HepG2 (cell line): ENCODE results near the gene SLC2A14.

Experiments
- EP300 ChIP-seq, 3 experiments: sonication (generic) in 1 of 3; formaldehyde crosslinking in 1 of 3; IDR thresholded peaks; 2 replicates each; pipeline versions ENCODE4 v1.5.1 to v1.6.1; 2011 to 2020; ENCODE audit warnings: low read depth in 2 of 3, low read length in 2 of 3, borderline replicate concordance in 1 of 3, improper control_type of control experiment in 1 of 3, mild to moderate bottlenecking in 1 of 3, missing genetic modification reagents in 1 of 3, moderate library complexity in 1 of 3
- POLR2A ChIP-seq, 2 experiments: IDR thresholded peaks; 2 replicates each; pipeline ENCODE4 v1.6.1; 2011; ENCODE audit warnings: low read depth in 2 of 2, low read length in 2 of 2, mild to moderate bottlenecking in 1 of 2, moderate library complexity in 1 of 2; ENCODE audit not compliant: insufficient read depth in 1 of 2
- ZNF292 ChIP-seq: sonication (generic); formaldehyde crosslinking; IDR thresholded peaks from 2 replicates; pipeline ENCODE4 v1.8.1; 2022; ENCODE audit warnings: mild to moderate bottlenecking, low read depth, missing genetic modification reagents, borderline replicate concordance
- ZNF350 ChIP-seq: sonication (generic); formaldehyde crosslinking; IDR thresholded peaks from 2 replicates; pipeline ENCODE4 v1.4.0; 2020; ENCODE audit warnings: mild to moderate bottlenecking, low read depth, missing genetic modification reagents, borderline replicate concordance
- ZNF615 ChIP-seq: sonication (generic); formaldehyde crosslinking; IDR thresholded peaks from 2 replicates; pipeline ENCODE4 v1.5.0; 2020; ENCODE audit warnings: mild to moderate bottlenecking, missing genetic modification reagents, borderline replicate concordance
- TF ChIP-seq, protein P1 (sequence below): sonication (generic); formaldehyde crosslinking; IDR thresholded peaks from 2 replicates; pipeline ENCODE4 v1.5.1; 2020; ENCODE audit warnings: mild to moderate bottlenecking, moderate library complexity, missing genetic modification reagents
- TF ChIP-seq, protein P2 (sequence below): sonication (generic); formaldehyde crosslinking; IDR thresholded peaks from 2 replicates; pipeline ENCODE4 v1.5.0; 2020; ENCODE audit warnings: mild to moderate bottlenecking, missing genetic modification reagents, moderate library complexity
- TF ChIP-seq, protein P3 (sequence below): sonication (generic); formaldehyde crosslinking; IDR thresholded peaks from 2 replicates; pipeline ENCODE4 v1.4.0; 2020; ENCODE audit warnings: missing genetic modification reagents
- TF ChIP-seq, protein P4 (sequence below): sonication (generic); formaldehyde crosslinking; IDR thresholded peaks from 2 replicates; pipeline ENCODE4 v1.4.0; 2020; ENCODE audit warnings: missing genetic modification reagents

DNA sequence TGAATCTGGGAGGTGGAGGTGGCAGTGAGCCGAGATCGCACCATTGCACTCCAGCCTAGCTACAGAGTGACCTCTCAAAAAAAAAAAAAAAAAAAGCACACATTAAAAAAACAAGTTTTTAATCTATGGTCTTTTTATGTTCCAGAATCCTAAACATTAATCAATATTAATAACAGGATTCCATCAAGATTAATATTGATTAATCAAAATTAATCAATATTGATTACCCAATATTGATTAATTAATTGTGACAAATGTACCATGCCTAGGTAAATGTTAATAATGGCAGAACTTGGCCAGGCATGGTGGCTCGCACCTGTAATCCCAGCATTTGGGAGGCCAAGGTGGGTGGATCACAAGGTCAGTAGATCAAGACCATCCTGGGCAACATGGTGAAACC is 91.4 kb downstream of the SLC2A14 start:
- TF ChIP-seq, protein P1, sequence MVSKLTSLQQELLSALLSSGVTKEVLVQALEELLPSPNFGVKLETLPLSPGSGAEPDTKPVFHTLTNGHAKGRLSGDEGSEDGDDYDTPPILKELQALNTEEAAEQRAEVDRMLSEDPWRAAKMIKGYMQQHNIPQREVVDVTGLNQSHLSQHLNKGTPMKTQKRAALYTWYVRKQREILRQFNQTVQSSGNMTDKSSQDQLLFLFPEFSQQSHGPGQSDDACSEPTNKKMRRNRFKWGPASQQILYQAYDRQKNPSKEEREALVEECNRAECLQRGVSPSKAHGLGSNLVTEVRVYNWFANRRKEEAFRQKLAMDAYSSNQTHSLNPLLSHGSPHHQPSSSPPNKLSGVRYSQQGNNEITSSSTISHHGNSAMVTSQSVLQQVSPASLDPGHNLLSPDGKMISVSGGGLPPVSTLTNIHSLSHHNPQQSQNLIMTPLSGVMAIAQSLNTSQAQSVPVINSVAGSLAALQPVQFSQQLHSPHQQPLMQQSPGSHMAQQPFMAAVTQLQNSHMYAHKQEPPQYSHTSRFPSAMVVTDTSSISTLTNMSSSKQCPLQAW (CRISPR knock-in tag), result no peak
- TF ChIP-seq, protein P2, sequence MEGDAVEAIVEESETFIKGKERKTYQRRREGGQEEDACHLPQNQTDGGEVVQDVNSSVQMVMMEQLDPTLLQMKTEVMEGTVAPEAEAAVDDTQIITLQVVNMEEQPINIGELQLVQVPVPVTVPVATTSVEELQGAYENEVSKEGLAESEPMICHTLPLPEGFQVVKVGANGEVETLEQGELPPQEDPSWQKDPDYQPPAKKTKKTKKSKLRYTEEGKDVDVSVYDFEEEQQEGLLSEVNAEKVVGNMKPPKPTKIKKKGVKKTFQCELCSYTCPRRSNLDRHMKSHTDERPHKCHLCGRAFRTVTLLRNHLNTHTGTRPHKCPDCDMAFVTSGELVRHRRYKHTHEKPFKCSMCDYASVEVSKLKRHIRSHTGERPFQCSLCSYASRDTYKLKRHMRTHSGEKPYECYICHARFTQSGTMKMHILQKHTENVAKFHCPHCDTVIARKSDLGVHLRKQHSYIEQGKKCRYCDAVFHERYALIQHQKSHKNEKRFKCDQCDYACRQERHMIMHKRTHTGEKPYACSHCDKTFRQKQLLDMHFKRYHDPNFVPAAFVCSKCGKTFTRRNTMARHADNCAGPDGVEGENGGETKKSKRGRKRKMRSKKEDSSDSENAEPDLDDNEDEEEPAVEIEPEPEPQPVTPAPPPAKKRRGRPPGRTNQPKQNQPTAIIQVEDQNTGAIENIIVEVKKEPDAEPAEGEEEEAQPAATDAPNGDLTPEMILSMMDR, result no peak
- no peak for TF ChIP-seq POLR2A (IDR thresholded peaks at IDR 0.05; ENCODE audit: insufficient read depth in 1 of 2, low read depth in 2 of 2, low read length in 2 of 2)
- no peak for TF ChIP-seq ZNF615 (CRISPR knock-in tag)
- no peak for TF ChIP-seq ZNF292 (CRISPR knock-in tag)
- TF ChIP-seq EP300 (IDR thresholded peaks at IDR 0.05; ENCODE audit: low read depth in 2 of 2, low read length in 2 of 2), result no peak
- no peak for TF ChIP-seq EP300 (CRISPR knock-in tag; IDR thresholded peaks at IDR 0.05; ENCODE audit: borderline replicate concordance)
- no peak for TF ChIP-seq ZNF350 (CRISPR knock-in tag)
- TF ChIP-seq, protein P3, sequence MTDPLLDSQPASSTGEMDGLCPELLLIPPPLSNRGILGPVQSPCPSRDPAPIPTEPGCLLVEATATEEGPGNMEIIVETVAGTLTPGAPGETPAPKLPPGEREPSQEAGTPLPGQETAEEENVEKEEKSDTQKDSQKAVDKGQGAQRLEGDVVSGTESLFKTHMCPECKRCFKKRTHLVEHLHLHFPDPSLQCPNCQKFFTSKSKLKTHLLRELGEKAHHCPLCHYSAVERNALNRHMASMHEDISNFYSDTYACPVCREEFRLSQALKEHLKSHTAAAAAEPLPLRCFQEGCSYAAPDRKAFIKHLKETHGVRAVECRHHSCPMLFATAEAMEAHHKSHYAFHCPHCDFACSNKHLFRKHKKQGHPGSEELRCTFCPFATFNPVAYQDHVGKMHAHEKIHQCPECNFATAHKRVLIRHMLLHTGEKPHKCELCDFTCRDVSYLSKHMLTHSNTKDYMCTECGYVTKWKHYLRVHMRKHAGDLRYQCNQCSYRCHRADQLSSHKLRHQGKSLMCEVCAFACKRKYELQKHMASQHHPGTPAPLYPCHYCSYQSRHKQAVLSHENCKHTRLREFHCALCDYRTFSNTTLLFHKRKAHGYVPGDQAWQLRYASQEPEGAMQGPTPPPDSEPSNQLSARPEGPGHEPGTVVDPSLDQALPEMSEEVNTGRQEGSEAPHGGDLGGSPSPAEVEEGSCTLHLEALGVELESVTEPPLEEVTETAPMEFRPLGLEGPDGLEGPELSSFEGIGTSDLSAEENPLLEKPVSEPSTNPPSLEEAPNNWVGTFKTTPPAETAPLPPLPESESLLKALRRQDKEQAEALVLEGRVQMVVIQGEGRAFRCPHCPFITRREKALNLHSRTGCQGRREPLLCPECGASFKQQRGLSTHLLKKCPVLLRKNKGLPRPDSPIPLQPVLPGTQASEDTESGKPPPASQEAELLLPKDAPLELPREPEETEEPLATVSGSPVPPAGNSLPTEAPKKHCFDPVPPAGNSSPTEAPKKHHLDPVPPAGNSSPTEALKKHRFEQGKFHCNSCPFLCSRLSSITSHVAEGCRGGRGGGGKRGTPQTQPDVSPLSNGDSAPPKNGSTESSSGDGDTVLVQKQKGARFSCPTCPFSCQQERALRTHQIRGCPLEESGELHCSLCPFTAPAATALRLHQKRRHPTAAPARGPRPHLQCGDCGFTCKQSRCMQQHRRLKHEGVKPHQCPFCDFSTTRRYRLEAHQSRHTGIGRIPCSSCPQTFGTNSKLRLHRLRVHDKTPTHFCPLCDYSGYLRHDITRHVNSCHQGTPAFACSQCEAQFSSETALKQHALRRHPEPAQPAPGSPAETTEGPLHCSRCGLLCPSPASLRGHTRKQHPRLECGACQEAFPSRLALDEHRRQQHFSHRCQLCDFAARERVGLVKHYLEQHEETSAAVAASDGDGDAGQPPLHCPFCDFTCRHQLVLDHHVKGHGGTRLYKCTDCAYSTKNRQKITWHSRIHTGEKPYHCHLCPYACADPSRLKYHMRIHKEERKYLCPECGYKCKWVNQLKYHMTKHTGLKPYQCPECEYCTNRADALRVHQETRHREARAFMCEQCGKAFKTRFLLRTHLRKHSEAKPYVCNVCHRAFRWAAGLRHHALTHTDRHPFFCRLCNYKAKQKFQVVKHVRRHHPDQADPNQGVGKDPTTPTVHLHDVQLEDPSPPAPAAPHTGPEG (CRISPR knock-in tag), result no peak
- TF ChIP-seq, protein P4, sequence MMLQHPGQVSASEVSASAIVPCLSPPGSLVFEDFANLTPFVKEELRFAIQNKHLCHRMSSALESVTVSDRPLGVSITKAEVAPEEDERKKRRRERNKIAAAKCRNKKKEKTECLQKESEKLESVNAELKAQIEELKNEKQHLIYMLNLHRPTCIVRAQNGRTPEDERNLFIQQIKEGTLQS (CRISPR knock-in tag), result no peak
